OCI-LY1 (cell line): ENCODE data around the gene OR9A4.

ENCODE experiments used
- EZH2 ChIP-seq: fragments of 200-600 bp; sonication (generic), shearing (Covaris generic); IDR thresholded peaks from 2 replicates; pipeline ENCODE4 v1.8.0; 2017; ENCODE audit warnings: borderline replicate concordance, mixed run types, mild to moderate bottlenecking, antibody characterized with exemption, low read length, moderate library complexity, mixed read lengths
- TF ChIP-seq, protein P1 (sequence below): fragments of 200-600 bp; sonication (generic), shearing (Covaris generic); IDR thresholded peaks from 2 replicates; pipeline ENCODE4 v1.5.1; 2017; ENCODE audit warnings: mild to moderate bottlenecking, antibody characterized with exemption, low read length, moderate library complexity, mixed read lengths

DNA sequence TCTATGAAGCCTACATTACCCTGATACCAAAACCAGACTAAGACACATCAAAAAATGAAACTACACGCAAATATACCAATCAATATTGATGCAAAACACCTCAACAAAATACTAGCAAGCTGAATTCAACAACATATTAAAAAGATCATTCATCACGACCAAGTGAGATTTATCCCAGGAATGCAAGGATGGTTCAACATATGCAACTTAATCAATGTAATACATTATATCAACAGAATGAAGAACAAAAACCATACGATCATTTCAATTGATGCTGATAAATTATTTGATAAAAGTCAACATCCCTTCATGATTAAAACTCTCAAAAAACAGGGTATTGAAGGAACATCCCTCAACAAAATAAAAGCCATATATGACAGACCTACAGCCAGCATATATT, 24.9 kb downstream of the OR9A4 start:
- TF ChIP-seq, protein P1, sequence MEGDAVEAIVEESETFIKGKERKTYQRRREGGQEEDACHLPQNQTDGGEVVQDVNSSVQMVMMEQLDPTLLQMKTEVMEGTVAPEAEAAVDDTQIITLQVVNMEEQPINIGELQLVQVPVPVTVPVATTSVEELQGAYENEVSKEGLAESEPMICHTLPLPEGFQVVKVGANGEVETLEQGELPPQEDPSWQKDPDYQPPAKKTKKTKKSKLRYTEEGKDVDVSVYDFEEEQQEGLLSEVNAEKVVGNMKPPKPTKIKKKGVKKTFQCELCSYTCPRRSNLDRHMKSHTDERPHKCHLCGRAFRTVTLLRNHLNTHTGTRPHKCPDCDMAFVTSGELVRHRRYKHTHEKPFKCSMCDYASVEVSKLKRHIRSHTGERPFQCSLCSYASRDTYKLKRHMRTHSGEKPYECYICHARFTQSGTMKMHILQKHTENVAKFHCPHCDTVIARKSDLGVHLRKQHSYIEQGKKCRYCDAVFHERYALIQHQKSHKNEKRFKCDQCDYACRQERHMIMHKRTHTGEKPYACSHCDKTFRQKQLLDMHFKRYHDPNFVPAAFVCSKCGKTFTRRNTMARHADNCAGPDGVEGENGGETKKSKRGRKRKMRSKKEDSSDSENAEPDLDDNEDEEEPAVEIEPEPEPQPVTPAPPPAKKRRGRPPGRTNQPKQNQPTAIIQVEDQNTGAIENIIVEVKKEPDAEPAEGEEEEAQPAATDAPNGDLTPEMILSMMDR, result no peak
- no peak for TF ChIP-seq EZH2
